ENCODE measurements around the gene ZCCHC7. TPM values are rescaled to one million over a fixed set of nuclear protein-coding genes. Genes with fewer than 3 reads are reported as not detected.

Gene ZCCHC7
- total RNA-seq, 2 experiments from 2014 or later = 25.6 to 29.1 TPM

- ChIA-PET CTCF (no interaction called here), POLR2A (no interaction called here)
Measured at GRCh38 chr9:37343724-37344123, 223.3 kb downstream of the ZCCHC7 start.

DNA sequence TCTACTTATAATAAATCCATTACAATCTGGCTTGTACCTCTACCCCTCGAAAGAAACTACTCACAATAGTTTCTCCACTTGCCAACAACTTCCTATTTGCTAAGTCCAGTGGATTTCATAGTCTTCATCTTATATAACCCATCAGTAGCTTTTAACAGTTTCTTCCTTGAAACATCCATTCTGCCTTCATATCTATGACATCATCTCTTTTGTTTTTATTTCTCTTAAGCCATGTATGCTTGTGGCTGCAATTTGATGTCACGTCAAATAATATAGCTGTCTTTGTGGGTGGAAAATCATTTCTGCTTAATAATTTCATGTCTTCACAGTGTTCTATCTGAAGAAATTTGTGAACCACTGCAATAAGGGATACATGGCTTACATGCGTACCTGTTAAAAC, 224.7 kb downstream of the ZCCHC7 start:
- POLR2A ChIA-PET = no interaction called here
- CTCF ChIA-PET = no interaction called here

- CTCF ChIA-PET = no interaction called here
- POLR2A ChIA-PET = no interaction called here
Measured at GRCh38 chr9:37348917-37349316, 228.5 kb downstream of the ZCCHC7 start.

GRCh38 chr9:37350486-37351190, 230.3 kb downstream of the ZCCHC7 start:
- CTCF ChIA-PET = no interaction called here
- POLR2A ChIA-PET = no interaction called here

- ChIA-PET POLR2A (no interaction called here), CTCF (no interaction called here)
Measured at GRCh38 chr9:37353791-37354190, 233.4 kb downstream of the ZCCHC7 start.

DNA sequence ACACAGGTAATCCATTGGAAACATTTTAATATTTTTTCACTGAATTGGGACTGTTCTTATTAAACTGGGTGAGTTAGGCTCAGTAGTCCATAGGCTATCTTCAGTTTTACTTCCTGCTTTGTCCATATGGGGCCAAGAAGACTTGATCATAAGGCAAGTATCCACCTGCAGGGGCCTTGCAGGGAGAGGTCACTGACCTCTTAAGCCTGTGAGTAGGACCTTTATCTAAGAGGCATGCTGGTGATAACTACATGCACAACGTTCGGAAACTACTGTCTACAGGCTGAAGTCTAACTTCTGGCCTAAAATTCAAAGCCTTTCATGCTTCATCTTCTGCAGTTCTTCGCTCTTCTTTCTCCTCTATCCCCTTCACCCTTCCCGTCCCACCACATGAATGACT, 242.1 kb downstream of the ZCCHC7 start:
- CTCF ChIA-PET = no interaction called here

DNA sequence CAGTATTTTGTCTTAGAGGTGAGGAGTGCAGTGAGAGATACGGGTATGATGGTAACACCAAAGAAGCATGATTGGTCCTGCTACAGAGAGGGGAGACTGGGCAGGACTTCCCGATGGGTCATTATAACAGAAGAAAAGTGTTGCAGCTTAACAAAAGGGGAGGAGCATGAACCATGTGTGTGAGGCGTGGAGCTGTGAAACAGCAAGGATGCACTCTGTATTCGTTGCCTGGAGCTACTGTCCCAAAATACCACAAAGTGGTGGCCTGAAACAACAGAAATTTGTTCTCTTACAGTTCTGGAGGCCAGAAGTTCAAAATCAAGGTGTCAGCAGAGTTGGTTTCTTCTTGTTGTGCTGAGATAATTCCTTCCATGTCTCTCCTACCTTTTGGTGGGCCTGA, 242.8 kb downstream of the ZCCHC7 start:
- POLR2A ChIA-PET = no interaction called here
- CTCF ChIA-PET = no interaction called here

More for the DNA sequence above, 242.1 kb downstream of the ZCCHC7 start:
- POLR2A ChIA-PET = no interaction called here

DNA sequence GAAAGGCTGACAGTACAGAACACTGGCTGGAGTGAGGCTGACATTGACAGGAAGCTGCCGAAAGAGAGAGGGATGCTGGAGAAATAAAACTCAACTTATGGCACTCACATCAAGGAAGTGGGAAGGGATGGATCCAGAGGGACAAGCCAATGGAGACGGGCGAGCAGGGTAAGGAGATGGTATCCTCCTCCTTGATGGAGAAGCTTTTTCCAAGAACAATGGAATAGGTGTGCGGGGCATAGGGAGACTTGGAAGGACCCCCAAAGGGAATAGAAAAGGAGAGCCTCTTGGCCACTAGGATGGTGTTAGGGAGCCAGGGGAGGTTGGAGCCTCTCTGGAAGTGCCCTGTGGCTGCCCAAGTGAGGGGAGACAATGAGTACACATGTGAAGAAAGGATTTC, 243.8 kb downstream of the ZCCHC7 start:
- CTCF ChIA-PET = no interaction called here
- POLR2A ChIA-PET = no interaction called here

DNA sequence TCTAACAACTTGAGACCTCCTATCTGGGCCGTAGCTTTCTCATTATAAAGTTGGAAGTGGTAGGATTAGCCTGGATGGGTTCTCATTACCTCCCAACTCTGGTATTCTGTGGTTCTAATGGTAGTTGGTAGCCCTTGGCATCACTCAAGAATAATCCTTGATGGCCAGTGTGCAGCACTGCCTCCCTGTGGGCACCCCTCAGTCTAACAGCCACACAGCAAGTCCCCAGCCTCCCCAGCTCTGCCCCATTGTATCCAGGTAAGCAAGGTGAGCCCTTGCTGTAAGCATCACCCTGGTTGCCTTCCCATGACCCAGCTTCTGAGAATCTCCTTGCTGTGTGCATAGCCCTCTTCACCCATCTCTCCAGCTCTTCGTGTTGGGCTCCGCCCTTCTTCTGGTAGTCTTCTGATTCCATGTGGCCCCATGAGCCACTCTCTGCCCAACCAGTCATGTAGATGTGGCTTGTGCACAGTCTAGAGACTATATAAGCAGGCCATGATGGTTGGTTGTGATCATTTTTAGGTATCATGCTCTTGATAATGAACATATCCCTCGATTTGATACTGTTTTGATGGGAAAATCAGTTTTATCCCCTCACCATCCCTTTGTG, 244.5 kb downstream of the ZCCHC7 start:
- ChIA-PET CTCF (no interaction called here), POLR2A (interaction anchor here (0.6 kb wide), 1 partner anchor 88 kb away, joined by 5 read pairs; no protein-coding TSS in a partner anchor)

DNA sequence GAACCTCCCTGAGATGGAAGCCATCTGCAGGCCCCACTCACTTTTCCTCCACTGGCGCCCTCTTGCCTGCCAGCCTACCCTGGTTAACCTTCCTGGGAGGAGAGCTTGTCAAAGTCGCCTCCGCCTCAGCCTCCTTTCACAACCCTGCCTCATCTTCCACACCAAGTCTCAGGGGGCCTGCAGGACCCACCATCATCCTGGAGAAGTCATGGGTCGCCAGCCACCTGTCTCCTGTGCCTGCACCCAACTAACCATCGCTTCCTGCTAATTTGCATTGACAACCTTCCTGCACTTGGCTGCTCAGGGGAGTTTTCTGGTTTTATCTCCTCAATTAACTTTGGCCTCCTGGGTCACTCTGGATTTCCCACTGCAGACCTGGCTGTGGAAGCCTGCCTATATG, 249.3 kb downstream of the ZCCHC7 start:
- ChIA-PET POLR2A (no interaction called here), CTCF (no interaction called here)

- ChIA-PET POLR2A (no interaction called here), CTCF (no interaction called here)
Measured at GRCh38 chr9:37370282-37370681, 249.9 kb downstream of the ZCCHC7 start.

DNA sequence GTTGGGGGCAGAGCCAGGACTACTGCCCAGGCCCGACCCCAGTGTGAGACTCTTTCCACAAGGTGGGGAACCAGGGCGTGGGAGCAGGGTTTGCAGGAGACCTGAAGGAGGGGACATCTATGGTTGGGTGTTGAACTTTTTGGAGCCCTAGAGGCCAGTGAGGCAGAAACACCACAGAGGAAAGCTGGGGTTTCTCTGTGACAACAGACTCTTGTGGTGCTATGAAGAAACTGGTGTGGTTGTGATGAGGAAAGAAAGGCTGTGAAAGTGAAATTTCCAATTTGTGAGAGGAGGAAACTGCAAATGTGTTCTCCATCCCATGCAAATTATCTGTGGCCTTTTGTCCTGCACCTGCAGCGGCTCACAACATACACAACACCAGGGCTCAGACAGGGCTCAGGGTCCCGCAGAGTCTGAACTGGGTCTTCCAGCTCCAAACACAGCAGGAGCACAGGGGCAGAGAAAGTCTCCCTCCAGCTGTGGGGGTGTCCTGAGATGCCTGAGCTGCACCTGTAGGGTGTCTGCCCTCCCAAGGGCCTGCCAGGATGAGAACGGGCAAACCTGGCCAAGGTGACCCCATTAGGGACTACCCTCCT, 250.7 kb downstream of the ZCCHC7 start:
- ChIA-PET CTCF (interaction anchor here (0.8 to 1.4 kb wide), 3 partner anchors 10 to 37 kb away, joined by 3 read pairs; no protein-coding TSS in a partner anchor), POLR2A (no interaction called here)

- CTCF ChIA-PET = interaction anchor here (0.8 to 1.4 kb wide), 3 partner anchors 10 to 37 kb away, joined by 3 read pairs; no protein-coding TSS in a partner anchor
- POLR2A ChIA-PET = no interaction called here
Measured at GRCh38 chr9:37371565-37372464, 251.4 kb downstream of the ZCCHC7 start.

- CTCF ChIA-PET = no interaction called here
- POLR2A ChIA-PET = no interaction called here
Measured at GRCh38 chr9:37372839-37373238, 252.5 kb downstream of the ZCCHC7 start.

GRCh38 chr9:37373621-37374020, 253.2 kb downstream of the ZCCHC7 start:
- ChIA-PET CTCF (interaction anchor here (0.6 to 2.1 kb wide), 2 partner anchors 41 to 500 kb away, joined by 4 to 6 read pairs; no protein-coding TSS in a partner anchor), POLR2A (no interaction called here)

DNA sequence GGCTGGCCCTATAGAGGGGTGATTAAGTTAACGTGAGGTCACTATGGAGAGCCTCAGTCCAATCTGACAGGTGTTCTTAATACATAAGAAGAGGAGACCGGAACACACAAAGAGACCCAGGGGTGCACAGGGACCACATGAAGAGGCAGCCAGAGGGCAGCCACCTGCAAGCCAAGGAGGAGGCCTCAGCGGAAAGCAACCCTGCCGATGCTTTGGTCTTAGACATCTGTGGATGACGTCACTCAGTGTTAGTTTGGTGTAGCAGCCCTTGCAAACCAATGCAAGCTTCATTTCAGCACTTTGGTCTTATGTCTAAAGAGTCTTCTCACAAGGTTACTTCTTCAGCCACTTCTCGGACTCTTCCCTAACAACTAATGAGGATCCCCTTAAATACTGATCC, 254.5 kb downstream of the ZCCHC7 start:
- POLR2A ChIA-PET = no interaction called here
- CTCF ChIA-PET = interaction anchor here (0.6 to 2.1 kb wide), 2 partner anchors 318 to 502 kb away, joined by 4 to 6 read pairs; no protein-coding TSS in a partner anchor

DNA sequence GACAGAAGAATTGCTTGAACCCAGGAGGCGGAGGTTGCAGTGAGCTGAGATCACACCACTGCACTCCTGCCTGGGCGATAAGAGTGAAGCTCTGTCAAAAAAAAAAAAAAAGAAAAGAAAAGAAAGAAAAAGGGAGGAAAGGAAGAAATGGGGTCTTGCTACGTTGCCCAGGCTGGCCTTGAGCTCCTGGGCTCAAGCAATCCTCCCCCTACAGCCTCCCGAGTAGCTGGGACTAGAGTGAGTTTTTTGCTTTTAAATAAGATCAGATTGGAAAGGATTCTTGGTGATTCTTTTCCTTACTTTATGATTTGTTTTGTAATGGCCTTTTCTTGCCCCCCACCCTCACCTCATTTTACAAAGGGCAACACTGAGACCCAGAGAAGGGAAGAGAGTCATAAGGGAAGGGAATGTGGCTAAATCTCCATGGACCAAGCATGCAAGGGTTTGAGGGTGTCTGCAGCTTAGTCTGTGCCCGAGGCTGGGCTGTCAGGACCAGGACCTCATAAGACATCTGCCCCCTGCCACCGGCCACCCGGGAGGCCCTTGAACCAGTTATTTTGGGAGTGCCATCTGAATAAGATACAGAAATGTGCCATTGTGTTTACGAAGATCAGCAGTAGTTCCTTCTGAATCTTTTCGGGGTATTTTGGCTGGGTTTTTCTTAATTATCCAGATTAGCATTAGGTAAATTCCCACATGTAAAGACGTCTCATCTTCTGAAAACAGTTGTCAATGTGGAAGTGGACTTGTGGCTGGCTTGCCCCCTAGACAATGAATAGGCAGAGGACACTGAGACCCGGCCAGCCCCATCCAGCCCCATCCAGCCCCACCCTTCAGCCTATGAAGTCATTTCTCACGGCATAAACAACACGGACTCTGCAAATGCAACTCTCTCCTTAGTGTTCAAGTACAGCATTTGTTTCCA, 257.6 kb downstream of the ZCCHC7 start:
- CTCF ChIA-PET = interaction anchor here (1.1 kb wide), 1 partner anchor 505 kb away, joined by 3 read pairs; no protein-coding TSS in a partner anchor
- POLR2A ChIA-PET = no interaction called here

GRCh38 chr9:37378613-37379004, 258.2 kb downstream of the ZCCHC7 start:
- ChIA-PET CTCF (no interaction called here), POLR2A (no interaction called here)

DNA sequence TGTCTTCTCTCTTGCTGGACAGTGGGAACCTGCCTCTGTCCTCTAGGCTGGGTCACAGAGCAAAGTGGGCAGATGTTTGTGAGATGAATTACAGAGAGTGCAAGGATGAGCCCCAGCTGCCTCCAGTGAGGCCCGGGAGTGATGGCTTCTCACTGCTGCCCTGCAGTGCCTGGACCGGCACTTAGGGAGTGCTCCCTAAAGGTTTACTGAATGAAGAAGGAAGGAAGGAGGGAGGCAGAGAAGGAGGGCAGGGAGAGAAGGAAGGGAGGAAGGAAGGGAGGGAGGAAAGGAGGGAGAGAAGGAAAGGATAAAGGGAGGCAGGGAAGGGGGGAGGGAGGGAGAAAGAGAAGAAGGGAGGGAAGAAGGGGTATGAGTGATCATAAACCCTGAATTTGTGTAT, 259.5 kb downstream of the ZCCHC7 start:
- POLR2A ChIA-PET = no interaction called here
- CTCF ChIA-PET = interaction anchor here (0.6 kb wide), 1 partner anchor 507 kb away, joined by 3 read pairs; no protein-coding TSS in a partner anchor
